ENCODE measurements around the gene EXT2. TPM values are rescaled to one million over a fixed set of nuclear protein-coding genes. Genes with fewer than 3 reads are reported as not detected.

EXT2 gene
- total RNA-seq, 1 experiment from 2014 or later = 77.0 TPM

DNA sequence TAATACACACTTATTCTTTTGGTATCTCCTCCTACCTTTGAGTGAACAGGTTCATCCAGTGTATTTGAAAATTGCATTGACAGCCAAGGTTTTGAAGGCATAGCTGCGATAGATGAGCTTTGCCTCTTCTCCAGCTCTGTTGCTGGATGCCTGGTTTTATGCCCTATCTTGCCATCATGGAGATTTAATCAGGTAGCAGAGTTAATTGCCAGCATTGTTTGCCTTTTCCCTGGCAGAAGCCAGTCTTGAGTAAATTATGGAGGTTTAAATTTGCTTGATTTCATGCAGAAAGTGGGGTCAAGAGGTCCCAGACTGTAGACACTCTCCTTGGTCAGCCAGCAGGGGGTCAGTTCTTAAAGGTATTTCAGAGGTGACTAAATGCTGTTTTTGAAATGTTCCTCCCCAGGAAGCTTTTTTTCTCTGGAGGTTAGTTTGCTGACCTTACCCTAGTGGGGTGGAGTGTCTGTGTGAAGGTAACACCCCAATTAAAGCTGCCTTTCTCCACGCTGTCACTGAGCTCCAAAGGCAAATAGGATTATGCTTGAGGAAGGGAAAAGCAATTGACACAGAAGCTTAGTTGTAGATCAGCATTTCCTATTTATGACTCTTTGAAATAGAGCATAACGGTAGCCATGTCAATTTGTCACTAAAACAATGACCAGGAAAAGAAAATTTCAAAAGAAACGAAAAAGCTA lies 96.0 kb downstream of the EXT2 start:
- Histone ChIP-seq H3F3A (ENCODE audit: low read length, unreplicated experiment) (no peaks in the 10 kb centered on the region), H4K20me1 (ENCODE audit: low read length) (no peaks in the 10 kb centered on the region), H3K27me3 (ENCODE audit: low read length) (no peaks in the 10 kb centered on the region), H3K4me2 (ENCODE audit: low read length) (peak overlapping the region; percentile 24; the same call in 1 of the 2 replicates), H3K36me3 (ENCODE audit: low read depth, low read length) (peaks cover 23% of the 10 kb centered on the region), H3K9me2 (replicated peaks; ENCODE audit: low read length) (no peaks in the 10 kb centered on the region), H3K9ac (ENCODE audit: low read length) (no peak overlapping the region), H3K27ac (ENCODE audit: low read length) (no peak overlapping the region), H3K9me3 (ENCODE audit: low read length) (no peaks in the 10 kb centered on the region), H3K4me3 (ENCODE audit: low read length) (no peak overlapping the region), H2AFZ (ENCODE audit: low read length) (no peak overlapping the region), H3K79me2 (ENCODE audit: low read length) (no peaks in the 10 kb centered on the region), H3K4me1 (ENCODE audit: insufficient read depth, low read length) (peaks cover 18% of the 10 kb centered on the region)
- no TSS peak for BruUV-seq (replicated peaks)
- POLR2A ChIA-PET (ENCODE audit: unreplicated experiment) = no interaction called here
- no peak for DNase-seq
- intact Hi-C loops (cut with micrococcal nuclease) = no loop called here
- ATAC-seq = no peak
- CTCF ChIA-PET = no interaction called here
- TF ChIP-seq EZH2 (IDR thresholded peaks at IDR 0.05; ENCODE audit: low read length, unreplicated experiment) = no peak
- TF ChIP-seq, protein P1, sequence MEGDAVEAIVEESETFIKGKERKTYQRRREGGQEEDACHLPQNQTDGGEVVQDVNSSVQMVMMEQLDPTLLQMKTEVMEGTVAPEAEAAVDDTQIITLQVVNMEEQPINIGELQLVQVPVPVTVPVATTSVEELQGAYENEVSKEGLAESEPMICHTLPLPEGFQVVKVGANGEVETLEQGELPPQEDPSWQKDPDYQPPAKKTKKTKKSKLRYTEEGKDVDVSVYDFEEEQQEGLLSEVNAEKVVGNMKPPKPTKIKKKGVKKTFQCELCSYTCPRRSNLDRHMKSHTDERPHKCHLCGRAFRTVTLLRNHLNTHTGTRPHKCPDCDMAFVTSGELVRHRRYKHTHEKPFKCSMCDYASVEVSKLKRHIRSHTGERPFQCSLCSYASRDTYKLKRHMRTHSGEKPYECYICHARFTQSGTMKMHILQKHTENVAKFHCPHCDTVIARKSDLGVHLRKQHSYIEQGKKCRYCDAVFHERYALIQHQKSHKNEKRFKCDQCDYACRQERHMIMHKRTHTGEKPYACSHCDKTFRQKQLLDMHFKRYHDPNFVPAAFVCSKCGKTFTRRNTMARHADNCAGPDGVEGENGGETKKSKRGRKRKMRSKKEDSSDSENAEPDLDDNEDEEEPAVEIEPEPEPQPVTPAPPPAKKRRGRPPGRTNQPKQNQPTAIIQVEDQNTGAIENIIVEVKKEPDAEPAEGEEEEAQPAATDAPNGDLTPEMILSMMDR (conservative IDR thresholded peaks at IDR 0.05; ENCODE audit: low read depth, low read length) = no peak

- Histone ChIP-seq H3K9me3 (ENCODE audit: low read length) (no peaks in the 10 kb centered on the region), H3K4me2 (ENCODE audit: low read length) (no peak overlapping the region), H3K36me3 (ENCODE audit: low read depth, low read length) (peaks cover 23% of the 10 kb centered on the region), H3K9me2 (replicated peaks; ENCODE audit: low read length) (no peaks in the 10 kb centered on the region), H3K9ac (ENCODE audit: low read length) (no peak overlapping the region), H3K79me2 (ENCODE audit: low read length) (no peaks in the 10 kb centered on the region), H3F3A (ENCODE audit: low read length, unreplicated experiment) (no peaks in the 10 kb centered on the region), H3K27ac (ENCODE audit: low read length) (no peak overlapping the region), H3K4me3 (ENCODE audit: low read length) (no peak overlapping the region), H3K4me1 (ENCODE audit: insufficient read depth, low read length) (peaks cover 18% of the 10 kb centered on the region), H3K27me3 (ENCODE audit: low read length) (no peaks in the 10 kb centered on the region), H4K20me1 (ENCODE audit: low read length) (no peaks in the 10 kb centered on the region), H2AFZ (ENCODE audit: low read length) (no peak overlapping the region)
- DNase-seq (no peak), ATAC-seq (peak; percentile 11; the same call in 1 of the 2 replicates)
- no TSS peak for BruUV-seq (replicated peaks)
- intact Hi-C loops (cut with micrococcal nuclease) = no loop called here
- TF ChIP-seq EZH2 (IDR thresholded peaks at IDR 0.05; ENCODE audit: low read length, unreplicated experiment) (no peak), EZH2phosphoT487 (IDR thresholded peaks at IDR 0.05; ENCODE audit: borderline replicate concordance, low read length) (no peak)
- TF ChIP-seq, protein P1 (conservative IDR thresholded peaks at IDR 0.05; ENCODE audit: low read depth, low read length) = no peak
- CTCF ChIA-PET = no interaction called here
- POLR2A ChIA-PET (ENCODE audit: unreplicated experiment) = no interaction called here
Measured at GRCh38 chr11:44192017-44192385, 96.5 kb downstream of the EXT2 start.

- Histone ChIP-seq H3K4me1 (ENCODE audit: insufficient read depth, low read length) (peaks cover 18% of the 10 kb centered on the region), H3K36me3 (ENCODE audit: low read depth, low read length) (peaks cover 19% of the 10 kb centered on the region), H3K9ac (ENCODE audit: low read length) (no peak overlapping the region), H3K27ac (ENCODE audit: low read length) (no peak overlapping the region), H3K9me2 (replicated peaks; ENCODE audit: low read length) (no peaks in the 10 kb centered on the region), H2AFZ (ENCODE audit: low read length) (no peak overlapping the region), H3K79me2 (ENCODE audit: low read length) (no peaks in the 10 kb centered on the region), H3K27me3 (ENCODE audit: low read length) (no peaks in the 10 kb centered on the region), H3K9me3 (ENCODE audit: low read length) (no peaks in the 10 kb centered on the region), H4K20me1 (ENCODE audit: low read length) (no peaks in the 10 kb centered on the region), H3K4me2 (ENCODE audit: low read length) (no peak overlapping the region), H3F3A (ENCODE audit: low read length, unreplicated experiment) (no peaks in the 10 kb centered on the region), H3K4me3 (ENCODE audit: low read length) (no peak overlapping the region)
- ATAC-seq (peak; percentile 49), DNase-seq (peak; percentile 5)
- CTCF ChIA-PET = no interaction called here
- TF ChIP-seq EZH2 (IDR thresholded peaks at IDR 0.05; ENCODE audit: low read length, unreplicated experiment) = no peak
- TF ChIP-seq, protein P1 (conservative IDR thresholded peaks at IDR 0.05; ENCODE audit: low read depth, low read length) = no peak
- TF ChIP-seq EZH2phosphoT487 (IDR thresholded peaks at IDR 0.05; ENCODE audit: borderline replicate concordance, low read length) = no peak
- BruUV-seq (replicated peaks) = no TSS peak
- intact Hi-C loops (cut with micrococcal nuclease) = no loop called here
- POLR2A ChIA-PET (ENCODE audit: unreplicated experiment) = no interaction called here
Measured at GRCh38 chr11:44192462-44193100, 97.1 kb downstream of the EXT2 start.
